ENCODE results near the gene PGAM5. TPM values are rescaled to one million over a fixed set of nuclear protein-coding genes. Genes with fewer than 3 reads are reported as not detected.
A peak's percentile ranks its signal among the peaks of the same experiment; 100 is the strongest.

PGAM5 gene
- total RNA-seq, 1 donor from 2014 or later: 80.3 TPM

GRCh38 chr12:132761921-132762583 is 51.4 kb downstream of the PGAM5 start:
- Histone ChIP-seq H3K27me3 (ENCODE audit: control insufficient read depth, insufficient read depth, low read length) (no peaks in the 10 kb centered on the region), H3K4me3 (ENCODE audit: low read depth, low read length) (peak overlapping the region; percentile 85), H3K36me3 (ENCODE audit: control insufficient read depth, insufficient read depth, low read length) (peaks cover 3% of the 10 kb centered on the region)
- DNase-seq (ENCODE audit: low read depth): peak; percentile 70
- FAIRE-seq: no peak
- peak; percentile 43 for TF ChIP-seq CTCF (IDR thresholded peaks at IDR 0.05; ENCODE audit: insufficient read depth, low read length, severe bottlenecking)

DNA sequence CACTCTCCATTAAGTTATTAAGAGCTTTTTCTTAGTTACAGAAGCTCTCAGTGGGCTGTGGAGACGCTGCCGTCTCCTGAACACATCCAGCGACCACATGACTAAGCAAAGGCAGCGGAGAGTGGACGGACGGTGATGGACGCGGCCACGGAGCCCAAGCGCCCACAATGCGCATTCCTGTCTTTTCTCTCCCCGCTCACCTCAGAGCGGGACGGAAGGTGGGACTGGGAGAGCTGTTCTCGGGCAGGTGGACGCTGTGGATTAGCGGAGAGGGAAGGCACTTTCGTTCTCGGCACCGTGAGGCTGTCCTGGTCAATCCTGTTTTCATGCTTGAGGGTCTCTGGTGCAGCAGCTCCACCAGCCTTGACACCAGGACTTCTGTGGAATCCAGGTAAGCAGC is 53.6 kb downstream of the PGAM5 start:
- Histone ChIP-seq H3K27me3 (ENCODE audit: control insufficient read depth, insufficient read depth, low read length) (no peaks in the 10 kb centered on the region), H3K4me3 (ENCODE audit: low read depth, low read length) (no peak overlapping the region), H3K36me3 (ENCODE audit: control insufficient read depth, insufficient read depth, low read length) (peaks cover 1% of the 10 kb centered on the region)
- DNase-seq (ENCODE audit: low read depth): no peak
- no peak for TF ChIP-seq CTCF (IDR thresholded peaks at IDR 0.05; ENCODE audit: insufficient read depth, low read length, severe bottlenecking)
- no peak for FAIRE-seq

- no peaks in the 10 kb centered on the region for H3K27me3 ChIP-seq (ENCODE audit: control insufficient read depth, insufficient read depth, low read length)
- no peak for FAIRE-seq
- H3K4me3 ChIP-seq (ENCODE audit: low read depth, low read length): no peak overlapping the region
- no peak for TF ChIP-seq CTCF (IDR thresholded peaks at IDR 0.05; ENCODE audit: insufficient read depth, low read length, severe bottlenecking)
- peaks cover 1% of the 10 kb centered on the region for H3K36me3 ChIP-seq (ENCODE audit: control insufficient read depth, insufficient read depth, low read length)
- no peak for DNase-seq (ENCODE audit: low read depth)
Measured at GRCh38 chr12:132765361-132765760, 54.7 kb downstream of the PGAM5 start.

DNA sequence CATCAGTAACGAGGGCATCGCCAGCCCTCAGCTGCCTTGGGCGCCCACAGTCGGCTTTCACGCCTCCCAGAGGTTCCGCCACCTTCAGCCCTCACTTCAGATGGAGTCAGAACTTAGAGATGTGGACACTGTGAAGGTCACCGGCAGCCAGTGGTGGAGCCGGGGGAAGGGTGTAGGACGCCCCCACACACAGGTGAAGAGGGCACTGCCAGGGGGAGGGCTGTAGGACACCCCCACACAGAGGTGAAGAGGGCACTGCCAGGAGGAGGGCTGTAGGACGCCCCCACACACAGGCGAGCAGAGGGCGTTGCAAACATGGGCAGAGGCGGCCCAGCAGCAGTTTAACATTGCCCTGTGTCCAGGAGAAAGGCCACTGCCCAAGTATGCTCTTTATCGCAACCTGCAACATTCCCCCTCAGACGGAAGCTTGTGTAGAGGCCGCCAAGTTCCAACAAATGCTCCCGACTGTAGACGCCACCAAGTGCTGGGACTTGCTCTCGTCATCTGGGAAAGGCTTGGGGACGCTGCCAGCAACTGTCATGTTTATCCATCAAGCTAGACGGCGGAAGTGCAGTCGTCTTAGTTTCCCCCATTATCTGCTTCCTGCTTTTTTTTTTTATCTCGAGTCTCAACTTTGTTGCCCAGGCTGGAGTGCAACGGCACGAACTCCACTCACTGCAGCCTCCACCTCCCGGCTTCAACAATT is 55.9 kb downstream of the PGAM5 start:
- FAIRE-seq (no peak), DNase-seq (ENCODE audit: low read depth) (peak; percentile 3)
- no peaks in the 10 kb centered on the region for H3K27me3 ChIP-seq (ENCODE audit: control insufficient read depth, insufficient read depth, low read length)
- no peak for TF ChIP-seq CTCF (IDR thresholded peaks at IDR 0.05; ENCODE audit: insufficient read depth, low read length, severe bottlenecking)
- no peak overlapping the region for H3K4me3 ChIP-seq (ENCODE audit: low read depth, low read length)
- H3K36me3 ChIP-seq (ENCODE audit: control insufficient read depth, insufficient read depth, low read length): peaks cover 3% of the 10 kb centered on the region

DNA sequence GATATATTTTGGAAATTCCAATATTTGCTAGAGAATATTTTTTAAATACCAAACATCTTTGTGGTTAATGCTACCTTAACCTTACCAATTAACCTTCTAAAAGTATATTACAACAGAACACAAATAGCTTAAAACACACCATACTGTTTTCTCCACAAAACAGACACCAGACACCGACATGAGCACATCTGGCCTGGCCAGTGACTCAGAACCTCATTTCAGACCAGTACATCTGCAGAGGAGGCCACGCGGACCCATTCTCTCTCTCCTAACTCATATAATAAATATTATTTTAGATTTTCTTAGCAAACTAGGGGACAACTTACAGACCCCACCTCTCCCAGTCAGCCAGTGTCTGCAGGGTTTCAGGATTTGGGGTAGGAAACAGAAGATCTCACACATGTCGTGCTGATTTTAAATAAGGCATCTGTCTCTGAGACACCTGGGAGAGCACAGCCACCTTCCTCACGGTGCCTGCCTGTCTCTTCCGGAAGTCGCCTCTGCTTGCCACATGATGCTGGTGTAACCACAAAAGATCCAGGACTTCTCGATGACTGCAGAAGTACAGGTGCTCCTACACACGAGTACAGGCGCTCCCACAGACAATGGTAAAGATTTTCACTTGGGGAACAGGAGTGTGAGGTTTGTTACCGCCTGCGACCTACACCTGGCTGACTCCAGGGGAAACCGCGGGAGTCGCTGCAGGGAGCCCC is 60.6 kb downstream of the PGAM5 start:
- Histone ChIP-seq H3K27me3 (ENCODE audit: control insufficient read depth, insufficient read depth, low read length) (no peaks in the 10 kb centered on the region), H3K4me3 (ENCODE audit: low read depth, low read length) (no peak overlapping the region), H3K36me3 (ENCODE audit: control insufficient read depth, insufficient read depth, low read length) (peaks cover 22% of the 10 kb centered on the region)
- DNase-seq (ENCODE audit: low read depth) (no peak), FAIRE-seq (no peak)
- TF ChIP-seq CTCF (IDR thresholded peaks at IDR 0.05; ENCODE audit: insufficient read depth, low read length, severe bottlenecking): no peak

Other genes with a start within 250 kb of the PGAM5 start
- 3.2 and 17.1 TPM in 2 replicates for gene FBRSL1, start 220.7 kb upstream of the PGAM5 start, total RNA-seq
- gene LRCOL1, start 100.3 kb upstream of the PGAM5 start, total RNA-seq: not detected in 2 replicates
- gene P2RX2, start 92.1 kb upstream of the PGAM5 start, total RNA-seq: not detected in 2 replicates
- gene POLE, start 23.5 kb upstream of the PGAM5 start, total RNA-seq: 10.5 and 18.3 TPM in 2 replicates
- gene PXMP2, start 23.3 kb upstream of the PGAM5 start, total RNA-seq: 12.9 and 15.1 TPM in 2 replicates
- gene ANKLE2, start 51.0 kb downstream of the PGAM5 start, total RNA-seq: 71.6 and 82.7 TPM in 2 replicates
- gene GOLGA3, start 118.0 kb downstream of the PGAM5 start, total RNA-seq: 102 and 134 TPM in 2 replicates
- gene CHFR, start 176.8 kb downstream of the PGAM5 start, total RNA-seq: 33.4 and 43.4 TPM in 2 replicates
- 6.3 and 9.6 TPM in 2 replicates for gene ZNF605, start 245.5 kb downstream of the PGAM5 start, total RNA-seq